ENCODE data around the gene SLAMF7.

GRCh38 chr1:160723332-160723731 is 15.7 kb upstream of the SLAMF7 start:
- TF ChIP-seq CTCF (conservative IDR thresholded peaks at IDR 0.05) (no peak), EZH2 (IDR thresholded peaks at IDR 0.05; ENCODE audit: low read depth) (no peak)

Measured in PC-9 (cell line).